Measurements from ENCODE around the gene PCP4L1.

GRCh38 chr1:161297415-161297814, 38.9 kb downstream of the PCP4L1 start:
- TF ChIP-seq CTCF (conservative IDR thresholded peaks at IDR 0.05 in 1 of 2, IDR thresholded peaks at IDR 0.05 in 1 of 2; ENCODE audit: low read depth in 1 of 2, low read length in 2 of 2) (no peak), EZH2 (IDR thresholded peaks at IDR 0.05; ENCODE audit: low read length, missing control alignments) (no peak)
